PC-3 (cell line): Measurements from ENCODE around the gene ARSB. TPM values are rescaled to one million over a fixed set of nuclear protein-coding genes. Genes with fewer than 3 reads are reported as not detected.

Source experiments
- ATAC-seq: fragments of 200-7000 bp; cut with Tn5 transposase; 2 replicates; pipeline ENCODE4 v1.9.1; 2020; ENCODE audit warnings: mild to moderate bottlenecking, moderate library complexity
- BruUV-seq: library from RNA; stranded (reverse); fragments of 400-500 nt; replicated peaks from 2 replicates; lab custom pipeline; 2021; lab: Mats Ljungman, UMichigan
- CTCF ChIA-PET: fragments of 300-600 bp; sonication (Branson Sonifier 250); formaldehyde crosslinking; loops from one replicate; lab custom pipeline; 2022; ENCODE audit warnings: antibody characterized with exemption; lab: Charles Lee
- POLR2A ChIA-PET: fragments of 300-600 bp; sonication (Branson Sonifier 250); formaldehyde crosslinking; loops from one replicate; lab custom pipeline; 2022; ENCODE audit warnings: antibody characterized with exemption; ENCODE audit not compliant: unreplicated experiment; lab: Charles Lee
- DNase-seq: peaks from one replicate; pipeline ENCODE4 v3.0.0-alpha.2; 2015
- H2AFZ ChIP-seq: fragments of 300-600 bp; sonication (generic); 2 replicates; pipeline ENCODE4 v1.6.0; 2016; ENCODE audit warnings: antibody characterized with exemption, low read length
- H3F3A ChIP-seq: fragments of 300-600 bp; sonication (generic); one replicate; pipeline ENCODE4 v1.6.0; 2017; ENCODE audit warnings: antibody characterized with exemption, low read length, control low read depth, mild to moderate bottlenecking; ENCODE audit not compliant: unreplicated experiment
- H3K27ac ChIP-seq: fragments of 300-600 bp; sonication (generic); 2 replicates; pipeline ENCODE4 v1.5.1; 2016; ENCODE audit warnings: mild to moderate bottlenecking, low read length
- H3K27me3 ChIP-seq: fragments of 300-600 bp; sonication (generic); 2 replicates; pipeline ENCODE4 v1.6.1; 2016; ENCODE audit warnings: low read length, mixed read lengths
- H3K36me3 ChIP-seq: fragments of 300-600 bp; sonication (generic); 2 replicates; pipeline ENCODE4 v1.6.1; 2016; ENCODE audit warnings: low read depth, mixed run types, low read length, mixed read lengths
- H3K4me1 ChIP-seq: fragments of 300-600 bp; sonication (generic); 2 replicates; pipeline ENCODE4 v1.5.1; 2016; ENCODE audit warnings: low read length; ENCODE audit not compliant: insufficient read depth
- H3K4me2 ChIP-seq: fragments of 300-600 bp; sonication (generic); 2 replicates; pipeline ENCODE4 v1.6.0; 2016; ENCODE audit warnings: low read length
- H3K4me3 ChIP-seq: fragments of 300-600 bp; sonication (generic); 2 replicates; pipeline ENCODE4 v1.5.1; 2016; ENCODE audit warnings: mild to moderate bottlenecking, low read length, mixed read lengths
- H3K79me2 ChIP-seq: fragments of 300-600 bp; sonication (generic); 2 replicates; pipeline ENCODE4 v1.6.1; 2017; ENCODE audit warnings: low read length, mixed read lengths
- H3K9ac ChIP-seq: fragments of 300-600 bp; sonication (generic); 2 replicates; pipeline ENCODE4 v1.6.0; 2016; ENCODE audit warnings: mild to moderate bottlenecking, low read length
- H3K9me2 ChIP-seq: fragments of 300-600 bp; sonication (generic); replicated peaks from 2 replicates; pipeline ENCODE4 v1.6.1; 2016; ENCODE audit warnings: mixed run types, low read length, mixed read lengths
- H3K9me3 ChIP-seq: fragments of 300-600 bp; sonication (generic); 2 replicates; pipeline ENCODE4 v1.6.1; 2016; ENCODE audit warnings: low read length, mixed read lengths
- H4K20me1 ChIP-seq: fragments of 300-600 bp; sonication (generic); 2 replicates; pipeline ENCODE4 v1.6.1; 2016; ENCODE audit warnings: low read length, mixed read lengths
- EZH2 ChIP-seq: fragments of 300-600 bp; sonication (generic); IDR thresholded peaks from one replicate; pipeline ENCODE4 v1.6.1; 2017; ENCODE audit warnings: antibody characterized with exemption, mild to moderate bottlenecking, low read length; ENCODE audit not compliant: unreplicated experiment
- EZH2phosphoT487 ChIP-seq: fragments of 300-600 bp; sonication (generic); IDR thresholded peaks from 2 replicates; pipeline ENCODE4 v1.6.1; 2018; ENCODE audit warnings: mild to moderate bottlenecking, antibody characterized with exemption, low read length, borderline replicate concordance
- intact Hi-C: fragments of 100-400 bp; cut with micrococcal nuclease; formaldehyde crosslinking; loops from 2 replicates; pipeline ENCODE4 v1.9.0; 2023
- total RNA-seq: library from RNA; depleted of rRNA; stranded (reverse); fragments of >200 nt; gene quantifications from 2 replicates; pipeline ENCODE4 v1.2.3, GENCODE V29; 2014
- TF ChIP-seq, protein P1 (sequence below): fragments of 300-600 bp; sonication (generic); conservative IDR thresholded peaks from 2 replicates; pipeline ENCODE4 v1.5.1; 2017; ENCODE audit warnings: antibody characterized with exemption, low read depth, mild to moderate bottlenecking, low read length

The ARSB gene
- total RNA-seq, 1 experiment from 2014 or later: 8.1 TPM

DNA sequence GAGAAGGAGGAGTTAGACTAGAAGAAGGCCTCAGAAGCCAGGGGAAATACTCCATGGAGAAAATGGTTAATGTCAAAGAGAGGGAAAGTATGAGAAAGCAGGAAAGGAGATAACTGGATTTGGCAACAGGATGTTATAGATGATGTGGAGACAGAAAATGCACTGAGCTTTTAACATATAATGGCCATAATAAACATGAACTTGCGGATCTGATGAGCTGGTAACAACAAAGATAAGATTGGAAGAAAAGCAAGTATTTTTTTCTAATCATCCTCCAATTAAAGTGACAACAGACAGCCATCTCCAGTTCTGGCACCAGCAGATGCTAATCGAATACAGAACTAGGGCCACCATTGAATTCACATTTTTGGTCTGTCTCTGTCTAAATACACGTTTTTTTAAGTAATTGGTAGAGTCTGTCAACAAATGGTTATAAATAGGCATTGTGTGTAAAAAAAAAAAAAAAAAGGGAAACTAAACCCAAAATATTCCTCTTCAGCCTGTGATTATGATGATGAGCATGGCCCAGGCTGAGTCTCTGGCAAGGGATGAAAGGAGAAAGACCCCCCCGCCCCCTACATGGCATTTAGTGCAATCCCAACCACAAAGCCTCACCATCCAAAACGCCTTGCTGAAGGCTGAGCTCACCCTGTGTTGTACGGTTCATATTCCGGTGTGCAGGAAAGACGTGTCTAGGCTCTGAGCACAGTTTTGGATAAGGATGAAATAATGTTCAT lies 187.0 kb downstream of the ARSB start:
- H3K4me2 ChIP-seq: no peak overlapping the region
- peaks cover 10% of the 10 kb centered on the region; the same call in 1 of the 2 replicates for H3K4me1 ChIP-seq
- no peak overlapping the region for H3K9ac ChIP-seq
- BruUV-seq: no TSS peak
- intact Hi-C loops: no loop called here
- H3K27me3 ChIP-seq: no peaks in the 10 kb centered on the region
- no peak overlapping the region for H2AFZ ChIP-seq
- ATAC-seq (no peak), DNase-seq (no peak)
- no peaks in the 10 kb centered on the region for H3F3A ChIP-seq
- no peaks in the 10 kb centered on the region for H3K9me2 ChIP-seq
- H3K27ac ChIP-seq: no peak overlapping the region
- no peaks in the 10 kb centered on the region for H4K20me1 ChIP-seq
- H3K36me3 ChIP-seq: no peaks in the 10 kb centered on the region
- CTCF ChIA-PET: no interaction called here
- no peak for TF ChIP-seq EZH2phosphoT487
- TF ChIP-seq, protein P1, sequence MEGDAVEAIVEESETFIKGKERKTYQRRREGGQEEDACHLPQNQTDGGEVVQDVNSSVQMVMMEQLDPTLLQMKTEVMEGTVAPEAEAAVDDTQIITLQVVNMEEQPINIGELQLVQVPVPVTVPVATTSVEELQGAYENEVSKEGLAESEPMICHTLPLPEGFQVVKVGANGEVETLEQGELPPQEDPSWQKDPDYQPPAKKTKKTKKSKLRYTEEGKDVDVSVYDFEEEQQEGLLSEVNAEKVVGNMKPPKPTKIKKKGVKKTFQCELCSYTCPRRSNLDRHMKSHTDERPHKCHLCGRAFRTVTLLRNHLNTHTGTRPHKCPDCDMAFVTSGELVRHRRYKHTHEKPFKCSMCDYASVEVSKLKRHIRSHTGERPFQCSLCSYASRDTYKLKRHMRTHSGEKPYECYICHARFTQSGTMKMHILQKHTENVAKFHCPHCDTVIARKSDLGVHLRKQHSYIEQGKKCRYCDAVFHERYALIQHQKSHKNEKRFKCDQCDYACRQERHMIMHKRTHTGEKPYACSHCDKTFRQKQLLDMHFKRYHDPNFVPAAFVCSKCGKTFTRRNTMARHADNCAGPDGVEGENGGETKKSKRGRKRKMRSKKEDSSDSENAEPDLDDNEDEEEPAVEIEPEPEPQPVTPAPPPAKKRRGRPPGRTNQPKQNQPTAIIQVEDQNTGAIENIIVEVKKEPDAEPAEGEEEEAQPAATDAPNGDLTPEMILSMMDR: no peak
- no peak for TF ChIP-seq EZH2
- no peak overlapping the region for H3K4me3 ChIP-seq
- no peaks in the 10 kb centered on the region for H3K9me3 ChIP-seq
- POLR2A ChIA-PET: no interaction called here
- no peaks in the 10 kb centered on the region for H3K79me2 ChIP-seq

DNA sequence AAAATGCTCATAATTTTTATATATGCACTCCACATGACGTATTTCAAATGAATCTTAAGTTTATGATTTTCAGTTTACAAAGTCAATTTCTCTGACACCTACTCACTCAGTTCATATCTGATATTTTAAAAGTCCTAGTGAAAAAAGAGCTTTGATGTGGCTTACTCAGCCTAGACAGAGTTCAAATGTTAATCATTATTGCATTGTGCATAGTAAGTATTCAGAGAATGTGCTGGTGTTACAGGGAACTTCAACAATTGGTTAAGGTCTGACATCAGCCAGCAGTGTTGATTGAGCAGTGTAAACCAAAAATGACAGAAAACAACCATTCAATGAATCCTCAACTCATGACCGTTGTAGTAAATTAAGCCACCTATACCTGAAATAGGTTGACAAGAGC lies 189.4 kb downstream of the ARSB start:
- no peak for DNase-seq
- ChIA-PET POLR2A (no interaction called here), CTCF (interaction anchor here (0.5 kb wide), 1 partner anchor 148 kb away, joined by 3 read pairs; no protein-coding TSS in a partner anchor)
- H3K4me3 ChIP-seq: no peak overlapping the region
- ATAC-seq: no peak
- peaks cover 10% of the 10 kb centered on the region; the same call in 1 of the 2 replicates for H3K4me1 ChIP-seq
- H2AFZ ChIP-seq: no peak overlapping the region
- H3K27ac ChIP-seq: no peak overlapping the region
- no peaks in the 10 kb centered on the region for H3K79me2 ChIP-seq
- no peak overlapping the region for H3K4me2 ChIP-seq
- no peaks in the 10 kb centered on the region for H4K20me1 ChIP-seq
- H3F3A ChIP-seq: no peaks in the 10 kb centered on the region
- no peaks in the 10 kb centered on the region for H3K9me2 ChIP-seq
- TF ChIP-seq EZH2phosphoT487: no peak
- TF ChIP-seq, protein P1: no peak
- TF ChIP-seq EZH2: no peak
- BruUV-seq: no TSS peak
- H3K27me3 ChIP-seq: no peaks in the 10 kb centered on the region
- intact Hi-C loops: no loop called here
- no peak overlapping the region for H3K9ac ChIP-seq
- H3K36me3 ChIP-seq: no peaks in the 10 kb centered on the region
- H3K9me3 ChIP-seq: no peaks in the 10 kb centered on the region

DNA sequence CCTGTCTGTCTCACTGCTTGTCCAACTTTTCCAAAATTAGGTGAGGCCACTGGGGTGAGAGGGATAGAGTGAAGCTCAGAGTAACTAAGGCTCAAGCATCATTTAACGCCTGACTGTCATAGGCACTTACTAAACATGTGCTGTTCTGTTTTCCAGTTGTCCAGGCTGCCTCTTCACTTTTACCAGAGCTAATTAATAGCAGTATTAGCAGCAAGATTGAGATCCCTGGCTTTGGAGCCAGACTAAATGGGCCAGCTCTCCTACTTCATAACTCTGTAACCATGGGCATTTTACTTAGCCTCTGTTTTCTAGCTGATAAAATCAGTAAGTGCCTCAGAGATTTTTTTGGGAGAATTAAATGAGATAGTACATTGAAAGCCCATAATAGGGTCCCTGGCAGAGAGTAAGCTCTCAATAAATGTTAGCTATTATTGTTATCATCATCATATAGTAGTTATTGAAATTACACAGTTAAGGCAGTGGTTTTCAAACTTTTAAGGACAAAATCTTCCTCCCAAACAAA lies 190.4 kb downstream of the ARSB start:
- no peaks in the 10 kb centered on the region for H3K9me3 ChIP-seq
- H3K27me3 ChIP-seq: no peaks in the 10 kb centered on the region
- ChIA-PET POLR2A (no interaction called here), CTCF (interaction anchor here (0.6 kb wide), 1 partner anchor 160 kb away, joined by 5 read pairs; no protein-coding TSS in a partner anchor)
- no peak overlapping the region for H3K9ac ChIP-seq
- DNase-seq (no peak), ATAC-seq (peak; percentile 20)
- H3K9me2 ChIP-seq: no peaks in the 10 kb centered on the region
- peaks cover 10% of the 10 kb centered on the region; the same call in 1 of the 2 replicates for H3K4me1 ChIP-seq
- 0 out of 2 replicates have a peak overlapping the region, but pooled peaks have one; percentile 29 for H3K4me2 ChIP-seq
- no peak overlapping the region for H2AFZ ChIP-seq
- no peak overlapping the region for H3K4me3 ChIP-seq
- H3K36me3 ChIP-seq: no peaks in the 10 kb centered on the region
- BruUV-seq: no TSS peak
- H3K27ac ChIP-seq: no peak overlapping the region
- H4K20me1 ChIP-seq: no peaks in the 10 kb centered on the region
- intact Hi-C loops: no loop called here
- H3F3A ChIP-seq: no peaks in the 10 kb centered on the region
- TF ChIP-seq EZH2 (no peak), EZH2phosphoT487 (no peak)
- TF ChIP-seq, protein P1: no peak
- H3K79me2 ChIP-seq: no peaks in the 10 kb centered on the region
